Measurements from ENCODE around the gene ZSCAN10. TPM values are rescaled to one million over a fixed set of nuclear protein-coding genes. Genes with fewer than 3 reads are reported as not detected.

Gene ZSCAN10
- polyA plus RNA-seq, 1 donor from 2014 or later = 0.10 TPM

DNA sequence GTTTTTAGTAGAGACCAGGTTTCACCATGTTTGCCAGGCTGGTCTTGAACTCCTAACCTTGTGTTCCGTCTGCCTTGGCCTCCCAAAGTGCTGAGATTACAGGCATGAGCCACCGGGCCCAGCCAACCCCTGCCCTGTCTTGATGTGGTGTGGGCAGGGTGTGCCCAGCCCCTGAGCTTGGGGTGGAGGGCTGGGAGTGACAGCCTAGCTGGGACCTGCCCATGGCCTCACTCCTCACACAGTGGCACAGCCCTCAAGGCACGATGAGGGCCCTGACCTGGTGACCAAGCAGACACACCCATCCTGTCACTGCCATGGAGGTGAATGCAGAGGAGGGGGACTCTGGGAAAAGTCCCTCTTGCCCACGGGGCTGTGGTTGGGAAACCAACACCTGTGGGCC, 30.6 kb downstream of the ZSCAN10 start:
- Histone ChIP-seq H3K9me2 (ENCODE audit: insufficient read depth, low read length) (no peaks in the 10 kb centered on the region), H3K36me3 (ENCODE audit: insufficient read depth, low read length) (no peaks in the 10 kb centered on the region), H3F3A (ENCODE audit: insufficient read depth, low read length, poor library complexity, severe bottlenecking) (no peaks in the 10 kb centered on the region), H3K9ac (ENCODE audit: low read length) (no peak overlapping the region), H3K79me2 (replicated peaks; ENCODE audit: insufficient read depth, low read length) (no peaks in the 10 kb centered on the region), H3K27ac (ENCODE audit: low read length) (no peak overlapping the region), H4K20me1 (ENCODE audit: insufficient read depth) (no peaks in the 10 kb centered on the region), H2AFZ (ENCODE audit: low read depth, low read length) (no peak overlapping the region), H3K27me3 (ENCODE audit: insufficient read depth, low read depth, low read length) (no peaks in the 10 kb centered on the region), H3K4me2 (ENCODE audit: low read length) (no peak overlapping the region), H3K9me3 (ENCODE audit: low read length) (no peaks in the 10 kb centered on the region), H3K4me3 (ENCODE audit: low read length) (no peak overlapping the region)
- TF ChIP-seq EP300 (conservative IDR thresholded peaks at IDR 0.05; ENCODE audit: poor library complexity, severe bottlenecking) (no peak), TAF1 (IDR thresholded peaks at IDR 0.05; ENCODE audit: low read depth) (no peak), MXI1 (conservative IDR thresholded peaks at IDR 0.05; ENCODE audit: poor library complexity, severe bottlenecking) (no peak), RAD21 (conservative IDR thresholded peaks at IDR 0.05) (no peak), EZH2 (IDR thresholded peaks at IDR 0.05; ENCODE audit: borderline replicate concordance, insufficient read depth, low read length, poor library complexity, severe bottlenecking) (no peak)
- TF ChIP-seq, protein P1, sequence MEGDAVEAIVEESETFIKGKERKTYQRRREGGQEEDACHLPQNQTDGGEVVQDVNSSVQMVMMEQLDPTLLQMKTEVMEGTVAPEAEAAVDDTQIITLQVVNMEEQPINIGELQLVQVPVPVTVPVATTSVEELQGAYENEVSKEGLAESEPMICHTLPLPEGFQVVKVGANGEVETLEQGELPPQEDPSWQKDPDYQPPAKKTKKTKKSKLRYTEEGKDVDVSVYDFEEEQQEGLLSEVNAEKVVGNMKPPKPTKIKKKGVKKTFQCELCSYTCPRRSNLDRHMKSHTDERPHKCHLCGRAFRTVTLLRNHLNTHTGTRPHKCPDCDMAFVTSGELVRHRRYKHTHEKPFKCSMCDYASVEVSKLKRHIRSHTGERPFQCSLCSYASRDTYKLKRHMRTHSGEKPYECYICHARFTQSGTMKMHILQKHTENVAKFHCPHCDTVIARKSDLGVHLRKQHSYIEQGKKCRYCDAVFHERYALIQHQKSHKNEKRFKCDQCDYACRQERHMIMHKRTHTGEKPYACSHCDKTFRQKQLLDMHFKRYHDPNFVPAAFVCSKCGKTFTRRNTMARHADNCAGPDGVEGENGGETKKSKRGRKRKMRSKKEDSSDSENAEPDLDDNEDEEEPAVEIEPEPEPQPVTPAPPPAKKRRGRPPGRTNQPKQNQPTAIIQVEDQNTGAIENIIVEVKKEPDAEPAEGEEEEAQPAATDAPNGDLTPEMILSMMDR (IDR thresholded peaks at IDR 0.05; ENCODE audit: poor library complexity, severe bottlenecking) = no peak

DNA sequence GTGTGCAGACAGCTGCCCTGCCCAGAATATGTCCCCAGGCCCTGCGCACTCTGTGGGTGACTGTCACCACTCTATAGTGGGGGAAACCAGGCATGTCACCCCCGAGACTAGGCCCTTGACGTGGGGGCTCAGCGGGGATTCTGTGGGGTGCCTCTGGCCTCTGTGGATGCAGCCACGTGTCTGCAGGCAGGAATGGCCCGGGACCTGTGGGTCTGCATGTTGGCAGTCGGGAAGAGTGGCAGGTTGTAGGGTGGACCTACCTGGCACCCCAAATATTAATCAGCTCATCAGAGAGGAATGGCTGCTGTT, 32.7 kb downstream of the ZSCAN10 start:
- H3K27ac ChIP-seq (ENCODE audit: low read length) = no peak overlapping the region
- H3K4me2 ChIP-seq (ENCODE audit: low read length) = no peak overlapping the region

More for the DNA sequence above, 32.7 kb downstream of the ZSCAN10 start:
- H2AFZ ChIP-seq (ENCODE audit: low read depth, low read length) = no peak overlapping the region
- H3K27me3 ChIP-seq (ENCODE audit: insufficient read depth, low read depth, low read length) = no peaks in the 10 kb centered on the region
- H3K79me2 ChIP-seq (replicated peaks; ENCODE audit: insufficient read depth, low read length) = no peaks in the 10 kb centered on the region
- H4K20me1 ChIP-seq (ENCODE audit: insufficient read depth) = no peaks in the 10 kb centered on the region
- no peak overlapping the region for H3K4me3 ChIP-seq (ENCODE audit: low read length)
- TF ChIP-seq EZH2 (IDR thresholded peaks at IDR 0.05; ENCODE audit: borderline replicate concordance, insufficient read depth, low read length, poor library complexity, severe bottlenecking) (no peak), RAD21 (conservative IDR thresholded peaks at IDR 0.05) (no peak), TAF1 (IDR thresholded peaks at IDR 0.05; ENCODE audit: low read depth) (no peak), MXI1 (conservative IDR thresholded peaks at IDR 0.05; ENCODE audit: poor library complexity, severe bottlenecking) (no peak), POLR2AphosphoS5 (IDR thresholded peaks at IDR 0.05) (no peak), SMC3 (conservative IDR thresholded peaks at IDR 0.05; ENCODE audit: poor library complexity) (no peak), EP300 (conservative IDR thresholded peaks at IDR 0.05; ENCODE audit: poor library complexity, severe bottlenecking) (no peak)
- TF ChIP-seq, protein P1 (IDR thresholded peaks at IDR 0.05; ENCODE audit: poor library complexity, severe bottlenecking) = no peak
- TF ChIP-seq, protein P2, sequence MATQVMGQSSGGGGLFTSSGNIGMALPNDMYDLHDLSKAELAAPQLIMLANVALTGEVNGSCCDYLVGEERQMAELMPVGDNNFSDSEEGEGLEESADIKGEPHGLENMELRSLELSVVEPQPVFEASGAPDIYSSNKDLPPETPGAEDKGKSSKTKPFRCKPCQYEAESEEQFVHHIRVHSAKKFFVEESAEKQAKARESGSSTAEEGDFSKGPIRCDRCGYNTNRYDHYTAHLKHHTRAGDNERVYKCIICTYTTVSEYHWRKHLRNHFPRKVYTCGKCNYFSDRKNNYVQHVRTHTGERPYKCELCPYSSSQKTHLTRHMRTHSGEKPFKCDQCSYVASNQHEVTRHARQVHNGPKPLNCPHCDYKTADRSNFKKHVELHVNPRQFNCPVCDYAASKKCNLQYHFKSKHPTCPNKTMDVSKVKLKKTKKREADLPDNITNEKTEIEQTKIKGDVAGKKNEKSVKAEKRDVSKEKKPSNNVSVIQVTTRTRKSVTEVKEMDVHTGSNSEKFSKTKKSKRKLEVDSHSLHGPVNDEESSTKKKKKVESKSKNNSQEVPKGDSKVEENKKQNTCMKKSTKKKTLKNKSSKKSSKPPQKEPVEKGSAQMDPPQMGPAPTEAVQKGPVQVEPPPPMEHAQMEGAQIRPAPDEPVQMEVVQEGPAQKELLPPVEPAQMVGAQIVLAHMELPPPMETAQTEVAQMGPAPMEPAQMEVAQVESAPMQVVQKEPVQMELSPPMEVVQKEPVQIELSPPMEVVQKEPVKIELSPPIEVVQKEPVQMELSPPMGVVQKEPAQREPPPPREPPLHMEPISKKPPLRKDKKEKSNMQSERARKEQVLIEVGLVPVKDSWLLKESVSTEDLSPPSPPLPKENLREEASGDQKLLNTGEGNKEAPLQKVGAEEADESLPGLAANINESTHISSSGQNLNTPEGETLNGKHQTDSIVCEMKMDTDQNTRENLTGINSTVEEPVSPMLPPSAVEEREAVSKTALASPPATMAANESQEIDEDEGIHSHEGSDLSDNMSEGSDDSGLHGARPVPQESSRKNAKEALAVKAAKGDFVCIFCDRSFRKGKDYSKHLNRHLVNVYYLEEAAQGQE (IDR thresholded peaks at IDR 0.05; ENCODE audit: borderline replicate concordance) = no peak
- H3K9ac ChIP-seq (ENCODE audit: low read length) = no peak overlapping the region
- H3F3A ChIP-seq (ENCODE audit: insufficient read depth, low read length, poor library complexity, severe bottlenecking) = no peaks in the 10 kb centered on the region
- no peaks in the 10 kb centered on the region for H3K9me2 ChIP-seq (ENCODE audit: insufficient read depth, low read length)
- H3K9me3 ChIP-seq (ENCODE audit: low read length) = no peaks in the 10 kb centered on the region
- no peaks in the 10 kb centered on the region for H3K36me3 ChIP-seq (ENCODE audit: insufficient read depth, low read length)

Measured in neural cell (in vitro differentiated cells).